Measurements from ENCODE around the gene CRYGS.
"Not testable (repeated sequence)": the region's sequence is repeated elsewhere in the genome, so short reads cannot be mapped to it uniquely, and the experiment has no call there.

CRYGS gene

DNA sequence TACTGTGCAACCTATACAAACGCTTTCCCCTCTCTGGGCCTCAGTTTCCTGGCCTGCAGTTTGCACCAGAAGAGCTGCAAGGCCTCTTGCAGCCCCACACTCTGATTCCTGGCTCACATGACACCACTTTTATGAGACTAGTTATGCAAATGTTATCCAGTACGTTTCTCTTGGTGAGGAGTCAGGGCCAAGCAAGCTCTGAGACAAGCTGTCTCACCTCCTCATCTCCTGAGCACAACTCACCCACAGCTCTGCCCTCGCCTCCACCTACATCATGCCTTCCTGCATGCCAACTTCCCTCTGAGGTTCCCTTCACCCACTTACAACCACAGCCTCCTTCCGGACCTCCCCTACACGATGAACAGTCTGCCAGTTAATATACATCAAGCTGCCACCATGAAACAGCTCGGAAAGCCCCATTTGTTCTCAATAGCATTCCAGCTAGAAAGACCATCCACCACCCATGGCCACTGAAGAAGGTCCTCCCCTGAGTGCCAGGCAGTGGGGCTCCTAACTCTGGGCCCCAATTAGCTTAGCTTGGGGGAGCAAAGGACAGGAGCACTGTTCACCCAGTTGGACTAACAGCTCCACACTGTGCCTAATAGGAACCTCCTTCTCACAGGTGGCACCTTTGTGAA, 25.0 kb downstream of the CRYGS start:
- DNase-seq (ENCODE audit: low read depth), result peak; percentile 44

DNA sequence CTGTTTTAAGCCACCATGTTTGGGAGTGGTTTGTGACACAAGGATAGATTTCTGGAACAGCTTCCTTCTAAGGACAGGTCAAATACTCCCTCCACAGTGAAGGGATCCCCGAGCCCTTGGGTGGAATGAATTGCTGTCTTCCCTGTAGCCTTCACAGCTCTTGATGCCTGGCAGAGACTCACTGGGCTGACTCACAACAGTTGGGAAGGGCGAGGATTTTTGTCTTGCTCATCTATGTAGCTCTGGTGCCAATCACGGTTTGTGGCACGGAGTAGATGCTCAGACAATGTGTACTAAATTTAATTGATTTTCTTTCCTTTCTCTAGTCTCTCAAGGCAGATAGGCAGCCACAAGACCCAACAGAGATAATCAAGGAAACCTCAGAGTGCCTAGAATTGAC, 27.0 kb downstream of the CRYGS start:
- DNase-seq (ENCODE audit: low read depth), result no peak

DNA sequence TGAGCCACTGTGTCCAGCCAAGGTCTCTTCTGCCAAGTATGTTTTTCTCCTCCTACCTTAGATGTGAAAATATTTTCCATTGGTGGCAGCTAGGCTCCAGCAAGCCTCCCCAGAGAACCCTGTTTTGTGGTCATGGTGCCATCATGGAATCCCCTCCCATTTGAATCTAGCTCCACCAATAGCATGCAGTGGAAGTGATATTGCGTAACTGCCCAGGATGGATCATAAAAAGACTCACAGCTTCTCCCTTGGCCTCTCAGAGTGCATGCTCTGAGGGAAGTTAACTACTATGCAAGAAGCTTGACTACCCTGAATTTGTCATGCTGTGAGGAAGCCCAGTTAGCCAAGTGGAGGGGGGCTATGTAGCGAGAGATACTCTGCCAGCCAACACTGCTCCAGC, 27.5 kb downstream of the CRYGS start:
- DNase-seq (ENCODE audit: low read depth), result no peak

DNA sequence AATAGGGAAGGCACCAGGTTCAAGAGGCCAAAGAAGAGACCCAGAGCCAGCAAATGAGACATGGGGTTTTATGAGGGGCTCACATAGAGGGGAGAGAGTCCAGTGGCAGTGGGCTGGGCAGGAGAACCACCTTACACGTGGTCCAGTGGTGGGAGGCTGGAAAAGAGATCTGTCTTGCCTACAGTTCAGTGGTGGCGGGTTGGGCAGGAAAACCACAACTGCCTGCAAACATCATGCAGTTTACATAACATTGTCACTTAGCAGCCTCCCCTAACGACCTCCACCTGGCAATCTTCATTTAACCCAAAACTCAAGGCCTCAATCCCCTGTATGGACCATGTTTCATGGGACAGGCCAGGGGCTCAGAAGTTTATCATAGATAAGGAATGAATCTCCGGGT, 29.1 kb downstream of the CRYGS start:
- DNase-seq (ENCODE audit: low read depth), result no peak

DNA sequence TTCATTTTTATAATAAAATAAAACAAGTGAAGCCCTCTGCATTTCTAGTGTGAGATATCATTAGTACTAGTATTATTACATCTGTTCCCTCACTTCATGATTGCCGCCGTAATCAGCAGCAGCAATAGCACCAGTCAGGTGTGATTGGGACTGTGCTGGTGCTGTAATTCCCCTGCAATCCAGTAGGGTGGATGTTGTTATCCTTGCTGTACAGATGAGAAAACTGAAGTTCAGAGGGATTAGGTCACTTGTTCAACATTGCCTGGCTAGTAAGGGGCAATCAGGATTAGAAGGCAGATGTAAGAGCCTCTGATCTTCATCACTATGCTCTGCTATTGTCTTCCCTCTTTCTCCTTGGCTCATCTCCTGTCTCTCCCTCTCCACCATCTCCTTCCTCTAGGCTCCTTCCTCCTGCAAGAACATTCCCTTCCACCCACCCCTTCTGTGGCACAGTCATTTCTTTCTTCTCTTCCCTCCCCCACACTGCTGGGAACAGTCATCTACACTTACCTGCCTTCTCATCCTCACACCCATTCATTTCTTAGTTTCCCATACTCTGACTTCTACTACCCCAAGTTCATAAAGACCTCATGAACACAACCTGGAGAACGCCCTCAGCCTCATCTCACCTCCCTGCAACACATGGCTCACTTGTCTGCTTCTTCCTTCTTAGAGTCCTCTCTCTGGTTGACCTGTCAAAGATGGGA, 29.7 kb downstream of the CRYGS start:
- no peak for DNase-seq (ENCODE audit: low read depth)

DNA sequence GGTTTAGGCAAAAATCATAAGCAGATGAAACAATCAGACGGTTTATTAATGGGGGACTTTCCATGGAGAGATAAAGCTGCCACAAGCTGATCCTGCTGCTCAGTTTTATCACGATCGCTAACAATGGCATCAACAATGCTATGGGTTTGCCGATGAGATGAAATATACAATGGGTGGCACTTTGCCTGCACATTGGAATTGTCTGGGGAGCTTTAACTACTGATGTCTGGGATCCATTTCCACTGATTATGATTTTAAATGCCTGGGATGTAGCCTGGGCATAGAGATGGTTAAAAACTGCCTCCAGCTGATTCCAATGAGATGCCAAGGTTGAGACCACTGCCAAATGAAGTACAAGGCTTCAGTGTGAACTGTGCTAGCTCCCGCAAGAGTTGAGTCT, 30.8 kb downstream of the CRYGS start:
- no peak for DNase-seq (ENCODE audit: low read depth)

DNA sequence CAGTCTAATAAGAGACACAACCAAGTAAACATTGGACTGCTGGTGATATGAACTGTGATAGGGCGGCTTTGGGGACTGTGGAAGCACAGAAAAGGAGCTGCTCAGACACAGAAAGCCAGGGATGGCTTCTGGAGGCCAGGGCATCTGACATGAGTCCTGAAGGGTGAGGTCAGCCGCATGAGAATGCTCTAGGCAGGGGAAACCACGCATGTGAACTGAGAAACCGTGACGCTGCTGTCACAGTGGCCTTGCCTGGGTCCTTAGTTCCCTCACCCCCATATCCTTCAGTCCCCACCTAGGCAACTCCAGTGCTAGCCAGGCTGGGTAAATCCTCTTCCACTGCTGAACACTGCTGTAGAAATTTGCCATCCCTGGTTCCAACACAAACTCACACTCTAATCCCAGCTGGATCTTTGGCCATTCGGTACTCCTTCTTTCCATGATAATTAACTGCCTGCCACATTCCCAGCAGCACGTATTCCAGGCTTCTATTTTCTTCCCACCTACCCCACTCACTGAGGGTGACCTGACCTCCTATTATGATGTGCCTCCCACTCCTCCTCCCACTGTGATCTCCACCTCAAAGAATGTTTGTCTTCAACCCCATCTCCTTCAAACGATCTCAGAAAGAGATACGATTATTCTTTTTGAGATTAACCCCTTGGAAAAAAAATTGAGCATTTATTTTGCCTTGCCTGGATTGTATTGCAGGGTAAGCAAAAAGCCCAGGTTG, 31.4 kb downstream of the CRYGS start:
- no peak for DNase-seq (ENCODE audit: low read depth)

DNA sequence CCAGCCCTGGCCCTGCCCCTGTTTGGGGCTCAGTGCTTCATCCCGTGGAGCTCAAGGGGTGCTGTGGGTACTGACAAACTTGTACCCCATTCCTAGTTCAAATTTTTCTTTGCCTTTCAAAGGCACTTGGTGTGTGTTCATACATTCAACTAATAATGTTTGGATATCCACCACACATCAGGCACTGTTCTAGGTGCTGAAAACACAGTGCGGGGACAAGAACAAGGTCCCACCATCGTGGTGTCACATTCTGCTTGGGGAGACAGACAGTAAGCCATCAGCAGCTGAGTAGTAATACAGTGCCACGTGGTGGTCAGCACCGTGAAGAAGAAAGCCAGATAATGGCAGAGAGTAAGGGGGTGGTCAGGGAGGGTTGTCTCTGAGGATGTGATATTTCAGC, 32.5 kb downstream of the CRYGS start:
- no peak for DNase-seq (ENCODE audit: low read depth)

DNA sequence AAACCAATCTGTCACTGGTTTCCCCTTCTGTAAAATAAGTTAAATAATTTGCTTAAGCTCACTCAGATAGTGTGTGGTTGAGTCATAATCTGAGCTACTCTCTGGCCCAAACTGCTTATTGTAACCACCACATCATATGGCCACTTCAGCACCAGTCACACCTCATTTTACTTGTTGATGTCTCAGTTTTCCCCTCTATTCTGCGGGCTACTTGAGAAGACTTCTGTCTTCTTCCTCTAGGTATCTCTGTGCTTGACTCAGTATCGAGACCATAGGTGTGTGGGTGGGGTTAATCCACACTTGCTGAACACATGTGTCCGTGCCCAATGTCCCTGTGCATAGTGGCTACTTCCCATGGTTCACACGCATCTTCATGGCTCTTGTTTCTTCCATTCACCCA, 32.9 kb downstream of the CRYGS start:
- no peak for DNase-seq (ENCODE audit: low read depth)

GRCh38 chr3:186510374-186511079, 33.7 kb downstream of the CRYGS start:
- DNase-seq (ENCODE audit: low read depth), result no peak

GRCh38 chr3:186509423-186509822, 34.8 kb downstream of the CRYGS start:
- no peak for DNase-seq (ENCODE audit: low read depth)

DNA sequence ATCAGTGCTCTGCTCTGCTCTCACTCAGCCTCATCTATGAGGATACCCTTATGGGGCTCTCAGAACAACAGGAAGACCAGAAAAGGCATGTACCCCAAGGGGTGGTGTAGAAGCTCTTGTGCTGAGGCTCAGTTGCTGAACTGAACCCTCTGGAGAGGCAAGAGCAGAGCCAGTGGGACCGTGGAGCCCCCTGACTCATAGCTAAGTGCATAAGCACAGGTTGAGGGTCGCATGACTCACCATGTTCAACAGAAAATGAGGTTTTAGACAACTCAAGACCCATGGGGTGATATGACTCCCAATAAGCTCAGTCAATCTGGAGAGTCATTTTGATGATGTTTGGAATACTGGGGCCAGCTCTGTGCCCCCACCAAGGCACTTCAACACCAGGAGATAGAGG, 37.3 kb downstream of the CRYGS start:
- no peak for DNase-seq (ENCODE audit: low read depth)

- DNase-seq (ENCODE audit: low read depth), result no peak
Observed at GRCh38 chr3:186506191-186506739, 37.9 kb downstream of the CRYGS start.

GRCh38 chr3:186502966-186503712, 41.0 kb downstream of the CRYGS start:
- no peak for DNase-seq (ENCODE audit: low read depth)

DNA sequence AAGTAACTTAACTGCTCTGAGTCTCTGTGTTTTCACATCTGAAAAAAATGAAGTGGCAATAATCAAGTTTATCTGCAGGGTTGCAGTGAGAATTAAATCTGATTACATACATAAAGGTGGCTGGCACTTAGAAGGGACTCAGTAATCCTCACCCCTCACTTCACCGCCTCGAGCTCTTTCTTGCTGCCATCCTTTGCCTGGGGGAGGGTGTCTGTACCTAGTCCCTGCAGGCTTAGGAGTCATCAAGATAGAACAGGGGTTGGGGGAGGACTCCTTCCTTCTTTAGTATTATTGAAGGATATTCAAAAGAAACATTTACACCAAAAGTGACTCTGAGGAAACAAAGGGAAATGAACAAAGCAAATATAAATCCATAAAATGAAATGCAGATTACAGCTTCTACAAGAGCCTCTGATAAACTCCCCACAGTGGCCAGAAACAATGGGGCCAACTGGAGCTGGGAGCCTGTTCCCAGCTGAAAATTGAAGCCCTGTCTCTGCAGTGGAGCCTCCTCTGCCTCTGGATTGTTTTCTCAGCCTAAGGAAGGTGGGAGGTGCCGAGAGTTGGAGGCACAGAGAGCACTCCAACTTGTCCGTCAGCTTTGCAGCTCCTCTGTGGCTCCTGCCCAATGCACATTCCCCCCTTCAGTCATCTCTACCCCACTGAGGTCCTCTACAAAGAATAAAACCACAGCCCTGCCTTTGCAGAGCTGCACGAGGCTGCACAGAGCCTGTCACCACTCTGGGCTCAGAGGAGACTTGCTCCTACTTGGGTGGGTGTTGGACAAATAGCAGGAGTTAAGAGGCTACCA, 41.8 kb downstream of the CRYGS start:
- DNase-seq (ENCODE audit: low read depth), result no peak

DNA sequence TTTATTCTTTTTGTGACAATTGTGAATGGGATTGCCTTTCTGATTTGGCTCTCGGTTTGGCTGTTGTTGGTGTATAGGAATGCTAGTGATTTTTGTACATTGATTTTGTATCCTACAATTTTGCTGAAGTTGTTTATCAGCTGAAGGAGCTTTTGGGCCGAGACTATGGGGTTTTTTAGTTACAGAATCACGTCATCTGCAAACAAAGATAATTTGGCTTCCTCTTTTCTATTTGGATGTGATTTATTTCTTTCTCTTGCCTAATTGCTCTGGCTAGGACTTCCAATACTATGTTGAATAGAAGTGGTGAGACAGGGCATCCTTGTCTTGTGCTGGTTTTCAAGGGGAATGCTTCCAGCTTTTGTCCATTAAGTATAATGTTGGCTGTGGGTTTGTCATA, 44.2 kb downstream of the CRYGS start:
- not testable (repeated sequence) for DNase-seq (ENCODE audit: low read depth)

DNA sequence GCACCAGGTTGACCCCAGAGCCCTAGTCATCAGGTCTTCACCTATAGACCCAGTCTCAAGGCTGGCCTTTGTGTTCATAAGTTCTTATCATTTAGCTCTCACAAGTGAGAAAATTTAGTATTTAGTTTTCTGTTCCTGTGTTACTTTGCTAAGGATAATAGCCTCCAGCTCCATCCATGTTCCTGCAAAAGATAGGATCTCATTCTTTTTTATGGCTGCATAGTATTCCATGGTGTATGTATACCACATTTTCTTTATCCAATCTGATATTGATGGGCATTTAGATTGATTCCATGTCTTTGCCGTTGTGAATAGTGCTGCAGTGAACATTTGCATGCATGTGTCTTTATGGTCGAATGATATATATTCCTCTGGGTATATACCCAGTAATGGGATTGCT, 46.2 kb downstream of the CRYGS start:
- not testable (repeated sequence) for DNase-seq (ENCODE audit: low read depth)

DNA sequence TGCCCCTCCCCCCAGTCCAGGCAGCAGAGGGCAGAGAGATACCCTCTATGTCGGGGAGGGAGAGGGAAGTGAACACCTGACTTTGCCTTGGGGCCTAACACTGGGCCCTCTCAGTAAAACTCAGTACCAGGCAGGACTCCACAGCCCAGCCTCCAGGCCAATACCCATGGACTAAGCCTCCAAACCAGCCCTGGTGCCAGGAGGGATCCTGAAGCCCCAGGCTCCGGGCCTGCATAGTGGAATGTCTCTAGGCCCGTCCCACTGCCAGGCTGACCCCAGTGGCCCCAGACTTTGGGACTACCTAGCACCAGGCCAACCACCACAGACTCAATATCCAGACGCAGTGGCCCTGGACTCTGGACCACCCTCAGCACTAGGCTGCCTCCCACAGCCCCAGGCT, 46.6 kb downstream of the CRYGS start:
- DNase-seq (ENCODE audit: low read depth), result no peak

DNA sequence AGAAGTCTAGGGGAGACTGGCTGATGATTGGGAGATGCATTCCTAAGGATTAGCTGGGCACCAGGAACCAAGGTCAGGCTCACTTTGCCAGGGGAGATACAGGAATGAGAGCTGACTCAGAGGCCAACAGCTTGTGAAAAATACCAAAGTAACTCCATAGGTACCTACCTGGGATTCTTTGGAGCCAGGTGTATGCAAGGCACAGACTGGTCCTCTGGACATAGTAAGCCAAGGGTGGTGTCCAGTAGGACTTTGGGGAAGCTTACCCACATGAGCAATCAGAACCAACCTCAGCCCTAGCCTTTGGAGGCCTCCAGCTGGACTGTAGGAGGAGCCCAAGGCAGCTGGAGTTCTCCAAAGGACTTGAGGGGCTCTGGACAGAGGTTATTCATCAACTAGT, 47.5 kb downstream of the CRYGS start:
- no peak for DNase-seq (ENCODE audit: low read depth)

DNA sequence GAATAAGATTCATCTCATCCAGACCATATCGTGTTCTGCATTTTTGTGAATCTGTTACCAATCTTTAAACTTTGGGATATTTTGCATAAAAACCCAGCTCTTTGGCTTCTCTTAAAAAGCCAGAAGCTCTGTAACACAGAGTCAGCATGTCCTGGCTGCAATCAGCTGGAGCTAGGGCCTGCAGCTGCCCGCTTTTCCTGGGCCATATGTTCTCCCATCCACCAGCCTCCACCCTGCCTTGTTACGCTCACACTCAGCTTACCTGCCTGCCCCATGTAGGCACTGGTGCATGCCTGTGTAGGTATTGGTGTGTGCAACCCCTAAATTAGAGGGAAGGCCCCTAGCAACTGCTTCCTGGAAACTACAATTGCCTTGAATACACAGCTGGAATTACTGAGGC, 48.2 kb downstream of the CRYGS start:
- DNase-seq (ENCODE audit: low read depth), result no peak

Measured in activated T-helper 1 cell treated with Interleukin-2 at 50 U/mL for 16 hours (primary cell).